Panc1 (cell line): ENCODE data around the gene CCDC51.

ENCODE experiments used
- CTCF ChIP-seq: fragments of 450-650 bp; IDR thresholded peaks from 2 replicates; pipeline ENCODE4 v1.5.1; 2017; ENCODE audit warnings: mild to moderate bottlenecking
- TCF7L2 ChIP-seq: IDR thresholded peaks from 2 replicates; pipeline ENCODE4 v1.6.1; 2011; ENCODE audit warnings: mild to moderate bottlenecking, low read depth, low read length, inconsistent platforms

GRCh38 chr3:48414376-48415250 is 25.3 kb downstream of the CCDC51 start:
- no peak for TF ChIP-seq CTCF
- no peak for TF ChIP-seq TCF7L2
